ENCODE results near the gene TPH2. TPM values are rescaled to one million over a fixed set of nuclear protein-coding genes. Genes with fewer than 3 reads are reported as not detected.

TPH2 gene
- total RNA-seq, 1 donor from 2014 or later = not detected

Other genes starting within 250 kb of the TPH2 start
- 28.8 and 50.8 TPM in 2 replicates for gene RAB21, start 184.0 kb upstream of the TPH2 start, total RNA-seq
- gene TBC1D15, start 99.1 kb upstream of the TPH2 start, total RNA-seq = 26.6 and 32.3 TPM in 2 replicates